ENCODE measurements around the gene OPCML.

The OPCML gene

DNA sequence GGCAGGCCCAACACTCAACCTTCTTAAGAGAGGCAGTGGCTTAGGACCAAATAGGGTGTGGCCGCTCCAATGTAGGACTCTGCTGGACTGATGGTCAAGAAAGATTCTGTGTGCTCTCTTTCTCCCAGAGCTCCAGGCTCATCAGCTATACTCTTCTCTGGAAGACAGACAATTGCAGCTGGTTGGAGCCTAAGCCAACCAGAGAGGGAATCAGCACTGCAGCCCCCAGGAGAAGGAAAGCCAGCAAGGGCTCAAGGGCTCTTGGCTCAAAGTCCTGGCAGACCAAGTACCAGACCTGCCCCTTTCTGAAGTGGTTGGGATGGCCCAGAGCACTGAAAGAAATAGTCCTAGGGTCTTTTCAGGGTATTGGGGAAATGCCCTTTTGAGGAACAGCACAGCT, 1084.5 kb downstream of the OPCML start:
- Histone ChIP-seq H3K27ac (ENCODE audit: poor library complexity, severe bottlenecking) (no peak overlapping the region), H3K27me3 (ENCODE audit: insufficient read depth, poor library complexity, severe bottlenecking) (no peaks in the 10 kb centered on the region), H3K36me3 (ENCODE audit: low read depth) (no peaks in the 10 kb centered on the region), H3K9me3 (ENCODE audit: severe bottlenecking) (no peaks in the 10 kb centered on the region), H3K4me1 (ENCODE audit: insufficient read depth, poor library complexity, severe bottlenecking) (no peaks in the 10 kb centered on the region), H3K4me3 (ENCODE audit: severe bottlenecking) (no peak overlapping the region)
- no peak for ATAC-seq (ENCODE audit: low read depth)
- TF ChIP-seq, protein P1, sequence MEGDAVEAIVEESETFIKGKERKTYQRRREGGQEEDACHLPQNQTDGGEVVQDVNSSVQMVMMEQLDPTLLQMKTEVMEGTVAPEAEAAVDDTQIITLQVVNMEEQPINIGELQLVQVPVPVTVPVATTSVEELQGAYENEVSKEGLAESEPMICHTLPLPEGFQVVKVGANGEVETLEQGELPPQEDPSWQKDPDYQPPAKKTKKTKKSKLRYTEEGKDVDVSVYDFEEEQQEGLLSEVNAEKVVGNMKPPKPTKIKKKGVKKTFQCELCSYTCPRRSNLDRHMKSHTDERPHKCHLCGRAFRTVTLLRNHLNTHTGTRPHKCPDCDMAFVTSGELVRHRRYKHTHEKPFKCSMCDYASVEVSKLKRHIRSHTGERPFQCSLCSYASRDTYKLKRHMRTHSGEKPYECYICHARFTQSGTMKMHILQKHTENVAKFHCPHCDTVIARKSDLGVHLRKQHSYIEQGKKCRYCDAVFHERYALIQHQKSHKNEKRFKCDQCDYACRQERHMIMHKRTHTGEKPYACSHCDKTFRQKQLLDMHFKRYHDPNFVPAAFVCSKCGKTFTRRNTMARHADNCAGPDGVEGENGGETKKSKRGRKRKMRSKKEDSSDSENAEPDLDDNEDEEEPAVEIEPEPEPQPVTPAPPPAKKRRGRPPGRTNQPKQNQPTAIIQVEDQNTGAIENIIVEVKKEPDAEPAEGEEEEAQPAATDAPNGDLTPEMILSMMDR (IDR thresholded peaks at IDR 0.05; ENCODE audit: poor library complexity, severe bottlenecking): no peak
- no peak for DNase-seq (ENCODE audit: low spot score)

DNA sequence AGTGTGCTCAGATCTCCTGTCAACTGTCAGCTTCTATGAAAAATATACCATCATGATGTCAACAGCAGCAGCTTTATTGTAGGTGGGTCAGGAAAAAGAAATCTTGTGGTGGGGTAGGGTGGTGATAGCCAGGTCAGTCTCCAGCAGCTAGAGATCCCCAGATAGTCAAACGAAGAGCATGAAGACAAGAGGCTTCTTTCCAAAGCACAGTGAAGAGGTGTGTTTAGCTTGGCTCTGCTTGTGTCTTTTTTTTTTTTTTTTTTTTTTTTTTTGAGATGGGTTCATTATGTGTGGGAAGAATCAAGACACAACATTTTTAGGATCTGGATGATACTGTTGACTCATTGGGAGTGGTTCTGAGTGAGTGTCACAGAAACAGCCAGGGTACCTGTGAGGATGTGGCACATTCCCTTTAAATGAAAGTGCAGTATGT, 1086.4 kb downstream of the OPCML start:
- DNase-seq (ENCODE audit: low spot score): no peak

DNA sequence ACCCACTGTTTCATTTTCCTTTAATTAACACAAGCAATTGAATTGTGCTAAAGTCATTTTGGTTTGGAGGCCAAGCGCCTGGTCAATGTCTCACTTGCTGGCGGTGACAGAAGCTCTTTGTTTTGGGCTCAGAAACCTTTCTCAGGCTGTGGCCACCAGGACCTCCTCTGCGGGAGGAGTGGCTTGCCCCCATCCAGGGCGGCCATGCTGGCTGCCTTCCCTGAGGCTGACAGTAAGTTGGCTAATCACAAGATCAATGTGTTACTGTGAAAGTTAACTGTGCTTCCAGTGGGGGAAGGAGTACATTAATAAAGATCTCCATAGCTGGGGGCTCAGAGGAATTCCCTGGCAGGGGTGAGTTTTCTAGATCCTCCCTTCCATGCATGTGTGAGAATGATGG, 1087.4 kb downstream of the OPCML start:
- H3K27me3 ChIP-seq (ENCODE audit: insufficient read depth, poor library complexity, severe bottlenecking): peaks cover 4% of the 10 kb centered on the region
- no peak for ATAC-seq (ENCODE audit: low read depth)
- no peaks in the 10 kb centered on the region for H3K4me1 ChIP-seq (ENCODE audit: insufficient read depth, poor library complexity, severe bottlenecking)
- H3K4me3 ChIP-seq (ENCODE audit: severe bottlenecking): no peak overlapping the region
- H3K36me3 ChIP-seq (ENCODE audit: low read depth): no peaks in the 10 kb centered on the region
- H3K9me3 ChIP-seq (ENCODE audit: severe bottlenecking): no peaks in the 10 kb centered on the region
- H3K27ac ChIP-seq (ENCODE audit: poor library complexity, severe bottlenecking): no peak overlapping the region
- TF ChIP-seq, protein P1 (IDR thresholded peaks at IDR 0.05; ENCODE audit: poor library complexity, severe bottlenecking): no peak
- no peak for DNase-seq (ENCODE audit: low spot score)

More for the DNA sequence above, 1086.4 kb downstream of the OPCML start:
- TF ChIP-seq, protein P1 (IDR thresholded peaks at IDR 0.05; ENCODE audit: poor library complexity, severe bottlenecking): no peak
- Histone ChIP-seq H3K4me3 (ENCODE audit: severe bottlenecking) (no peak overlapping the region), H3K36me3 (ENCODE audit: low read depth) (no peaks in the 10 kb centered on the region), H3K9me3 (ENCODE audit: severe bottlenecking) (no peaks in the 10 kb centered on the region), H3K27ac (ENCODE audit: poor library complexity, severe bottlenecking) (no peak overlapping the region), H3K4me1 (ENCODE audit: insufficient read depth, poor library complexity, severe bottlenecking) (no peaks in the 10 kb centered on the region), H3K27me3 (ENCODE audit: insufficient read depth, poor library complexity, severe bottlenecking) (peaks cover 4% of the 10 kb centered on the region)
- ATAC-seq (ENCODE audit: low read depth): no peak; the same call in 2 of the 3 replicates

GRCh38 chr11:132439711-132440255, 1092.5 kb downstream of the OPCML start:
- TF ChIP-seq, protein P1 (IDR thresholded peaks at IDR 0.05; ENCODE audit: poor library complexity, severe bottlenecking): no peak
- DNase-seq (ENCODE audit: low spot score) (no peak), ATAC-seq (ENCODE audit: low read depth) (no peak)
- Histone ChIP-seq H3K4me1 (ENCODE audit: insufficient read depth, poor library complexity, severe bottlenecking) (no peaks in the 10 kb centered on the region), H3K27ac (ENCODE audit: poor library complexity, severe bottlenecking) (no peak overlapping the region), H3K9me3 (ENCODE audit: severe bottlenecking) (no peaks in the 10 kb centered on the region), H3K27me3 (ENCODE audit: insufficient read depth, poor library complexity, severe bottlenecking) (peaks cover 9% of the 10 kb centered on the region), H3K4me3 (ENCODE audit: severe bottlenecking) (no peak overlapping the region), H3K36me3 (ENCODE audit: low read depth) (no peaks in the 10 kb centered on the region)

- H3K4me3 ChIP-seq (ENCODE audit: severe bottlenecking): no peak overlapping the region
- no peaks in the 10 kb centered on the region for H3K36me3 ChIP-seq (ENCODE audit: low read depth)
- peaks cover 15% of the 10 kb centered on the region for H3K27me3 ChIP-seq (ENCODE audit: insufficient read depth, poor library complexity, severe bottlenecking)
- no peak for ATAC-seq (ENCODE audit: low read depth)
- no peaks in the 10 kb centered on the region for H3K4me1 ChIP-seq (ENCODE audit: insufficient read depth, poor library complexity, severe bottlenecking)
- no peaks in the 10 kb centered on the region for H3K9me3 ChIP-seq (ENCODE audit: severe bottlenecking)
- TF ChIP-seq, protein P1 (IDR thresholded peaks at IDR 0.05; ENCODE audit: poor library complexity, severe bottlenecking): no peak
- no peak overlapping the region for H3K27ac ChIP-seq (ENCODE audit: poor library complexity, severe bottlenecking)
- no peak for DNase-seq (ENCODE audit: low spot score)
These were observed 1093.9 kb downstream of the OPCML start for GRCh38 chr11:132438418-132438817.
